ENCODE measurements around the gene CHCHD1.
"Not testable (repeated sequence)": the region's sequence is repeated elsewhere in the genome, so short reads cannot be mapped to it uniquely, and the experiment has no call there.

Gene CHCHD1

DNA sequence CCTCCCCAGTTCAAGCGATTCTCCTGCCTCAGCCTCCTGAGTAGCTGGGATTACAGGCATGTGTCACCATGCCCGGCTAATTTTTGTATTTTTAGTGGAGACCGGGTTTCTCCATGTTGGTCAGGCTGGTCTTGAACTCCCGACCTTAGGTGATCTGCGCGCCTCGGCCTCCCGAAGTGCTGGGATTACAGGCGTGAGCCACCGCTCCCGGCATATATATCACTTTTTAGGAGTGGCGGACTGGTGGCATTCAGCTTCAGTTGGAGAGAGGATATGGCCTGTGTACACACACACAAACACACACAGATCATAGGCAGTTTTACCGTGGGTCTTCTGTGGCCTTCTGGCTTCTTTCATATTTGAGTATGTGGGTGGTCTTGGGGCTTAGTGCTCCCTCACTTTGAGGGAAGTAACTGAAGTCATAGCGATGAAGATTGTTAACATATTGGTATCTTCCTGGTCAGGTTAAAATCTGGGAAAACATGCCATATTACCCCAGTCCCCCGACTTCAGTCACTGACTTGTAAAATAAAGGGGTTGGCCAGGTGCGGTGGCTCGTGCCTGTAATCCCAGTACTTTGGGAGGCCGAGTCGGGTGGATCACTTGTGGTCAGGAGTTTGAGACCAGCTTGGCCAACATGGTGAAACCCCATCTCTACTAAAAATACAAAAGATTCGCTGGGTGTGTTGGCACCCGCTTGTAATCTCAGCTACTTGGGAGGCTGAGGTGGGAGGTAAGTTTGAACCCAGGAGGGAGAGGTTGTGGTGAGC, 5.4 kb downstream of the CHCHD1 start:
- H3K9me3 ChIP-seq (ENCODE audit: control insufficient read depth, low read length); H3K4me3 ChIP-seq (ENCODE audit: low read length); H3K9ac ChIP-seq (ENCODE audit: low read length); H3K27me3 ChIP-seq (ENCODE audit: control insufficient read depth, insufficient read depth, low read length); H3K4me1 ChIP-seq (ENCODE audit: control insufficient read depth, insufficient read depth, low read length): not testable (repeated sequence)
- H3K36me3 ChIP-seq (ENCODE audit: control insufficient read depth, insufficient read depth, low read length) = peaks cover 23% of the 10 kb centered on the region

DNA sequence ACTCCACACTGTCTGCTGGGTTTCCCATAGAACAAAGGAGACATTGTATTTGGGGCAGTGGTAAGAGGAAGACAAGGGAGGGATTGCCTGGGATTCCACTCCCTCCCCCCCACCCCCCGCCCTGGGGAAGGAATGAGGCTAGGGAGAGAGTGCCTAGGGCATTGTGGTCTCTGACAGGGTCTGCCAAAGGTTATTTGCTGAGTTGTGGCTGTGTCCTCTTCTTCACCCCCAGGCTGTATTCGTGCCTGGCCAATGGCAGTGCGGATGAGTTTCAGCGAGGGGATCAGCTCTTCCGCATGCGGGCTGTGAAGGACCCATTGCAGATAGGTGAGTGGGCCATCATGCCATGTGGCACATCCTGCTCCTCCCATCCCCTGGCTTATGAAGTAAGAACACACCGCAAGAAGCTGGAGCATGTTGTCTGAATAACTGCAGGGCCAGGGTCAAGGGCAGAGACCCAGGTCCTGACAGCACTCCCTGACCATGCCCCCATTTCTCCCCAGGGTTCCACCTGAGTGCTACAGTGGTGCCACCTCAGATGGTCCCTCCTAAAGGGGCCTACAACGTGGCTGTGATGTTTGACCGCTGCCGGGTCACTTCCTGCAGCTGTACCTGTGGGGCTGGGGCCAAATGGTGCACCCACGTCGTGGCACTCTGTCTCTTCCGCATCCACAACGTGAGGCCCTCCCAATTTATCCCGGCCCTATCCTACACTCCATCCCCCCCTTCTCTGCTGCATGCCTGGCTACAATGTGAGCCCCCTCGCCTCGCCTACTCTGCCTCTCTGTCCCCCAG, 7.2 kb downstream of the CHCHD1 start:
- peaks cover 27% of the 10 kb centered on the region for H3K36me3 ChIP-seq (ENCODE audit: control insufficient read depth, insufficient read depth, low read length)

DNA sequence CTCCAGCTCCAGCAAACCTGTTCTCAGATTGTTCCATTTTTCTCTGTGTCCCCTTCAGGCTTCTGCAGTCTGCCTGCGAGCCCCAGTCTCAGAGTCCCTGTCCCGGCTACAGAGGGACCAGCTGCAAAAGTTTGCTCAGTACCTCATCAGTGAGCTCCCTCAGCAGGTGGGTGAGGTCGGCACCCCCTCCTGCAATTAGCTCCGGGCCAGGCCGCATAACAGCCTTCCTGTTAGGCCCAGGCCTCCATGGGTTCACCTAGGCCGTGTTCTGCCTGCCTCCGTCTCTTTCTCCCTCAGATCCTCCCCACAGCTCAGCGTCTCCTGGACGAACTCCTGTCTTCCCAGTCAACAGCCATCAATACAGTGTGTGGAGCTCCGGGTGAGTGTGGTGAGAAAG, 7.8 kb downstream of the CHCHD1 start:
- H3K36me3 ChIP-seq (ENCODE audit: control insufficient read depth, insufficient read depth, low read length) = peaks cover 27% of the 10 kb centered on the region

More for the DNA sequence above, 7.2 kb downstream of the CHCHD1 start:
- Histone ChIP-seq H3K9ac (ENCODE audit: low read length) (no peak overlapping the region), H3K27me3 (ENCODE audit: control insufficient read depth, insufficient read depth, low read length) (no peaks in the 10 kb centered on the region), H3K9me3 (ENCODE audit: control insufficient read depth, low read length) (no peaks in the 10 kb centered on the region), H3K4me1 (ENCODE audit: control insufficient read depth, insufficient read depth, low read length) (no peaks in the 10 kb centered on the region), H3K4me3 (ENCODE audit: low read length) (no peak overlapping the region)

DNA sequence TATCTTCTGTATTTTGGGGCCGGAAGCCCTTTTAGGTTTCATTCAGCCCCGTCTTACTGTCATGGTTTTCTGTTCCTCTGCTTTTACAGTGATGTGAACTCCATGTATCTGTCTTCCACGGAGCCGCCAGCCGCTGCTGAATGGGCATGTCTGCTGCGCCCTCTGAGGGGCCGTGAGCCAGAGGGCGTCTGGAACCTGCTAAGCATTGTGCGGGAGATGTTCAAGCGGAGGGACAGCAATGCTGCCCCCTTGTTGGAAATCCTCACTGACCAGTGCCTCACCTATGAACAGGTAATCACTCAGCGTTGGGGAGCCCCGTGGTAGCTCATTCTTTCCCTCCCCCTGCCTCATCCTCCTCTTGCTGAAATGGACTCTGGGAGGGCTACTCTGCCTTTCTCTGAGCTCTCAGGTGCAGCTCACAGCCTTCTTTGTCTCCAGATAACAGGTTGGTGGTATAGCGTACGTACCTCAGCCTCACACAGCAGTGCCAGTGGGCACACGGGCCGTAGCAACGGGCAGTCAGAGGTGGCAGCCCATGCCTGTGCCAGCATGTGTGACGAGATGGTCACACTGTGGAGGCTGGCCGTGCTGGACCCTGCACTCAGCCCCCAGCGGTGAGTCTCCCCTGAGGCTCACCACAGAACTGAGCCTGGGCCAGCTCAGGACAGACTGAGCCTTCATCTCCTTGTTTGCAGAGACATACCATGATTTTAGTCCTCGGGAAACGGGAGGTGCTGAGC, 9.2 kb downstream of the CHCHD1 start:
- H3K4me1 ChIP-seq (ENCODE audit: control insufficient read depth, insufficient read depth, low read length) = no peaks in the 10 kb centered on the region
- peaks cover 27% of the 10 kb centered on the region for H3K36me3 ChIP-seq (ENCODE audit: control insufficient read depth, insufficient read depth, low read length)
- no peak overlapping the region for H3K4me3 ChIP-seq (ENCODE audit: low read length)
- H3K9ac ChIP-seq (ENCODE audit: low read length) = no peak overlapping the region
- H3K27me3 ChIP-seq (ENCODE audit: control insufficient read depth, insufficient read depth, low read length) = no peaks in the 10 kb centered on the region
- no peaks in the 10 kb centered on the region for H3K9me3 ChIP-seq (ENCODE audit: control insufficient read depth, low read length)

More for the DNA sequence above, 7.8 kb downstream of the CHCHD1 start:
- Histone ChIP-seq H3K4me3 (ENCODE audit: low read length) (no peak overlapping the region), H3K9ac (ENCODE audit: low read length) (no peak overlapping the region), H3K27me3 (ENCODE audit: control insufficient read depth, insufficient read depth, low read length) (no peaks in the 10 kb centered on the region), H3K4me1 (ENCODE audit: control insufficient read depth, insufficient read depth, low read length) (no peaks in the 10 kb centered on the region), H3K9me3 (ENCODE audit: control insufficient read depth, low read length) (no peaks in the 10 kb centered on the region)

DNA sequence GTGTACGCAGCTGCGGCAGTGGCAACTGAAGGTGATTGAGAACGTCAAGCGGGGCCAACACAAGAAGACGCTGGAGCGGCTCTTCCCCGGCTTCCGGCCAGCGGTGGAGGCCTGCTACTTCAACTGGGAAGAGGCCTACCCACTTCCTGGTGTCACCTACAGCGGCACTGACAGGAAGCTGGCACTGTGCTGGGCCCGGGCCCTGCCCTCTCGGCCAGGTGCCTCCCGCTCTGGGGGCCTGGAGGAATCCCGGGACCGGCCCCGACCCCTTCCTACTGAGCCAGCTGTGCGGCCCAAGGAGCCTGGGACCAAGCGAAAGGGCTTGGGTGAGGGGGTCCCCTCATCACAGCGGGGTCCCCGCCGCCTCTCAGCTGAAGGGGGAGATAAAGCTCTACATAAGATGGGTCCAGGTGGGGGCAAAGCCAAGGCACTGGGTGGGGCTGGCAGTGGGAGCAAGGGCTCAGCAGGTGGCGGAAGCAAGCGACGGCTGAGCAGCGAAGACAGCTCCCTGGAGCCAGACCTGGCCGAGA, 10.1 kb downstream of the CHCHD1 start:
- H3K27me3 ChIP-seq (ENCODE audit: control insufficient read depth, insufficient read depth, low read length) = no peaks in the 10 kb centered on the region

DNA sequence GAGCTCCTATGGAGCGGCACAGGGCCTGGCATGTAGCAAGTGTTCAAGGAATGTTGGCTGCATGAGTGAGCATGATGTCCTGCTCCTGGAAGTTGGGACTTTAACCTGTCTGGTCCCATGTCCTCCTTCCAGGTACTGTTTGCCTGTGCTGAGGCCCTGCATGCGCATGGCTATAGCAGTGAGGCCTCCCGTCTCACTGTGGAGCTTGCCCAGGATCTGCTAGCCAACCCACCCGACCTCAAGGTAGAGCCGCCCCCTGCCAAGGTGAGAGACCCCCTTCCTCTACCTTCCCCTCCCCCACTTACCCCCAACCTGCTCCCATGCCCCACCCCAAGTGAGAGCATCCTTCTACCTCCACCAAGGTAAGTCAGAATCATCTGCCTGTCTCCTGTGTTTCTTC, 11.6 kb downstream of the CHCHD1 start:
- Histone ChIP-seq H3K9me3 (ENCODE audit: control insufficient read depth, low read length) (no peaks in the 10 kb centered on the region), H3K27me3 (ENCODE audit: control insufficient read depth, insufficient read depth, low read length) (no peaks in the 10 kb centered on the region), H3K4me1 (ENCODE audit: control insufficient read depth, insufficient read depth, low read length) (no peaks in the 10 kb centered on the region), H3K4me3 (ENCODE audit: low read length) (no peak overlapping the region), H3K9ac (ENCODE audit: low read length) (no peak overlapping the region), H3K36me3 (ENCODE audit: control insufficient read depth, insufficient read depth, low read length) (peaks cover 37% of the 10 kb centered on the region)

More for the DNA sequence above, 10.1 kb downstream of the CHCHD1 start:
- Histone ChIP-seq H3K4me3 (ENCODE audit: low read length) (no peak overlapping the region), H3K36me3 (ENCODE audit: control insufficient read depth, insufficient read depth, low read length) (peaks cover 27% of the 10 kb centered on the region), H3K9ac (ENCODE audit: low read length) (no peak overlapping the region), H3K4me1 (ENCODE audit: control insufficient read depth, insufficient read depth, low read length) (no peaks in the 10 kb centered on the region), H3K9me3 (ENCODE audit: control insufficient read depth, low read length) (no peaks in the 10 kb centered on the region)

DNA sequence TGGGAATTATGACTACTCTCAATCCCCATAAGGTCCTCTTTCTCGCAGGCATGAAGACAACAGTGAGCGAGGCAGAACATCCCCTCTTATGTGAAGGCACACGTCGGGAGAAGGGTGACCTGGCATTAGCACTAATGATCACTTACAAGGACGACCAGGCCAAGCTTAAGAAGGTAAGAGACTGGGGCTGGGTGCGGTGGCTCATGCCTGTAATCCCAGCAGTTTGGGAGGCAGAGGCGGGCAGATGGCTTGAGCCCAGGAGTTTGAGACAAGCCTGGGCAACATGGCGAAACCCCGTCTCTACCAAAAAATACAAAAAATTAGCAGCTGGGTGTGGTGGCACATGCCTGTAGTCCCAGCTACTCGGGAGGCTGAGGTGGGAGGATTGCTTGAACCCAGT, 13.6 kb downstream of the CHCHD1 start:
- H3K36me3 ChIP-seq (ENCODE audit: control insufficient read depth, insufficient read depth, low read length) = peaks cover 25% of the 10 kb centered on the region
- not testable (repeated sequence) for H3K9ac ChIP-seq (ENCODE audit: low read length); H3K9me3 ChIP-seq (ENCODE audit: control insufficient read depth, low read length); H3K27me3 ChIP-seq (ENCODE audit: control insufficient read depth, insufficient read depth, low read length); H3K4me3 ChIP-seq (ENCODE audit: low read length); H3K4me1 ChIP-seq (ENCODE audit: control insufficient read depth, insufficient read depth, low read length)

DNA sequence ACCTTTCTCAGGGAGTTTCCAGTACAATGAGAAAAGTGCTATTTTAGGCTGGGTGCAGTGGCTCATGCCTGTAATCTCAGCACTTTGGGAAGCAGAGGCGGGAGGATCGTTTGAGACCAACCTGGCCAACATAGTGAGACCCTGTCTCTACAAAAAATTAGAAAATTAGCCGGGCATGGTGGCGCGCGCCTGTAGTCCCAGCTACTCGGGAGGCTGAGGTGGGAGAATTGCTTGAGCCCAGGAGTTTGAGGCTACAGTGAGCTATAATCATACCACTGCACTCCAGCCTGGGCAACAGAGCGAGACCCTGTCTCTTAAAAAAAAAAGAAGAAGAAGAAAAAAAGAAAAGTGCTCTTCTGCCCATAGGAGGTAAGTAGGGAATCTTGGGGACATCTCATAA, 14.2 kb downstream of the CHCHD1 start:
- H3K9ac ChIP-seq (ENCODE audit: low read length) = not testable (repeated sequence)

DNA sequence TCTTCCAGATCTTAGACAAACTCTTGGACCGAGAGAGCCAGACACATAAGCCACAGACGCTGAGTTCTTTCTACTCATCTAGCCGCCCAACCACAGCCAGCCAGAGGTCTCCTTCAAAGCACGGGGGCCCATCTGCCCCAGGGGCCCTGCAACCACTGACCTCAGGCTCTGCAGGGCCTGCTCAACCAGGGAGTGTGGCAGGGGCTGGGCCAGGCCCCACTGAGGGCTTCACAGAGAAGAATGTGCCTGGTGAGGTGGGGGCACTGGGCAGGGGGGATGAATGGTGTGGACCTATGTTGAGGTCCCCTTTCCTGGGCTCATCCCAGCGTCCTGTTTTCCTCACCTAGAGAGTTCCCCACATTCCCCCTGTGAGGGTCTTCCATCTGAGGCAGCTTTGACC, 14.9 kb downstream of the CHCHD1 start:
- Histone ChIP-seq H3K9me3 (ENCODE audit: control insufficient read depth, low read length) (no peaks in the 10 kb centered on the region), H3K9ac (ENCODE audit: low read length) (no peak overlapping the region), H3K4me3 (ENCODE audit: low read length) (no peak overlapping the region), H3K4me1 (ENCODE audit: control insufficient read depth, insufficient read depth, low read length) (no peaks in the 10 kb centered on the region), H3K36me3 (ENCODE audit: control insufficient read depth, insufficient read depth, low read length) (peaks cover 18% of the 10 kb centered on the region), H3K27me3 (ENCODE audit: control insufficient read depth, insufficient read depth, low read length) (no peaks in the 10 kb centered on the region)

More for the DNA sequence above, 14.2 kb downstream of the CHCHD1 start:
- not testable (repeated sequence) for H3K27me3 ChIP-seq (ENCODE audit: control insufficient read depth, insufficient read depth, low read length); H3K9me3 ChIP-seq (ENCODE audit: control insufficient read depth, low read length); H3K4me1 ChIP-seq (ENCODE audit: control insufficient read depth, insufficient read depth, low read length); H3K4me3 ChIP-seq (ENCODE audit: low read length)
- peaks cover 25% of the 10 kb centered on the region for H3K36me3 ChIP-seq (ENCODE audit: control insufficient read depth, insufficient read depth, low read length)

DNA sequence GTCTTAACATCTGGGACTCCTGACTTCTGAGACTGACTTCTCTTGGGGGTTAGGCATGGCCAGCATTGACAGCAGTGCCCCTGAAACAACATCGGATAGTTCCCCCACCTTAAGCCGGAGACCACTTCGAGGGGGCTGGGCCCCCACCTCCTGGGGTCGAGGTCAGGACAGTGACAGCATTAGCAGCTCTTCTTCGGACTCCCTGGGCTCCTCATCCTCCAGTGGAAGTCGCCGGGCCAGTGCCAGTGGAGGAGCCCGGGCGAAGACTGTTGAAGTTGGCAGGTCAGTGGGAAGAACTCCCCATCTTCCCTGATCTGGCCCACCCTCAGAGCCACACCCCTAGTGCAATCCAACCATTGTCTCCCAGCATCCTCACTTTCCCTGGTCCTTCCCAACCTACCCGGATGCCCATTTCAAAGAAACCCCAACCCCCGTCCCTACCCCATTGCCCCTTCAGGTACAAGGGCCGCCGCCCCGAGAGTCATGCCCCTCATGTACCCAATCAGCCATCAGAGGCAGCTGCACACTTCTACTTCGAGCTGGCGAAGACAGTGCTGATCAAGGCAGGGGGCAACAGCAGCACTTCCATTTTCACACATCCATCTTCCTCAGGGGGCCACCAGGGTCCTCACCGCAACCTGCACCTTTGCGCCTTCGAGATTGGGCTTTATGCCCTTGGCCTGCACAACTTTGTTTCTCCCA, 15.6 kb downstream of the CHCHD1 start:
- no peak overlapping the region for H3K4me3 ChIP-seq (ENCODE audit: low read length)
- H3K9ac ChIP-seq (ENCODE audit: low read length) = no peak overlapping the region
- no peaks in the 10 kb centered on the region for H3K27me3 ChIP-seq (ENCODE audit: control insufficient read depth, insufficient read depth, low read length)
- no peaks in the 10 kb centered on the region for H3K4me1 ChIP-seq (ENCODE audit: control insufficient read depth, insufficient read depth, low read length)
- H3K9me3 ChIP-seq (ENCODE audit: control insufficient read depth, low read length) = no peaks in the 10 kb centered on the region
- H3K36me3 ChIP-seq (ENCODE audit: control insufficient read depth, insufficient read depth, low read length) = peaks cover 21% of the 10 kb centered on the region

DNA sequence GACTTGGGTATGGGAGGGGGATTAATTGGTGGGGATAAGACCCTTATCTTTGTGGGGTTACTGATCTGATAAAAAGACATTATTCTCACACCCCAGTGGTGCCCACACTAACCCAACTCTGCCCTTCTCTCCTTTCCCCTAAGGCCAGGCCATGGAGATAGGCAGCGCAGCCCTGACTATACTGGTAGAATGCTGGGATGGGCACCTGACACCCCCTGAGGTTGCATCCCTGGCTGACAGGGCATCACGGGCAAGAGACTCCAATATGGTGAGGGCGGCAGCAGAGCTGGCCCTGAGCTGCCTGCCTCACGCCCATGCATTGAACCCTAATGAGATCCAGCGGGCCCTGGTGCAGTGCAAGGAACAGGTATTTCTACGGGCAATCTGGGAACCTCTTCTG, 16.2 kb downstream of the CHCHD1 start:
- H3K4me1 ChIP-seq (ENCODE audit: control insufficient read depth, insufficient read depth, low read length) = no peaks in the 10 kb centered on the region
- peaks cover 23% of the 10 kb centered on the region for H3K36me3 ChIP-seq (ENCODE audit: control insufficient read depth, insufficient read depth, low read length)
- no peaks in the 10 kb centered on the region for H3K27me3 ChIP-seq (ENCODE audit: control insufficient read depth, insufficient read depth, low read length)
- H3K9me3 ChIP-seq (ENCODE audit: control insufficient read depth, low read length) = no peaks in the 10 kb centered on the region
- H3K4me3 ChIP-seq (ENCODE audit: low read length) = no peak overlapping the region
- H3K9ac ChIP-seq (ENCODE audit: low read length) = no peak overlapping the region
